Inflammatory macrophage (primary cell): Measurements from ENCODE around the gene EFNA5.

Source experiments
- DNase-seq, 2 donors: peaks; one replicate each; pipeline ENCODE4 v3.0.0-alpha.2; 2020 to 2022

Gene EFNA5

DNA sequence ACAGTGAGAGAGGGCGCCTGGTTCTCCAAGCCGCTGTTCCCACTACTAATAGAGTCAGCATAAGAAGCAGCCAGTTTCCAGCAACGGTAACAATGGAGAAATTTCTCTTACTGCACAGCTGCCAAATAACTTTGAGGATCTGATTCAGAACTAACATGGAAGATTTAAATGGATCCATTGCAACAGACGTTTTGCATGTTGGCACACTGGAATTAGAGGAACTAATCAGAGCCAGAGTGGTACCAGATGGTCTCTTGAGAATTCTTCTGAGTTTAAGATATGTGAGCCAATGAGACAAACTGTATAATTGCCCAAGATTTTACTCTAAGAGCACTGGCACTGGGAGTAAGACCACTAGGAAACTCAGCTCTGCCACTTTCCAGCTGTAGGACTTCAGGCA lies 186.5 kb downstream of the EFNA5 start:
- no peak for DNase-seq

- DNase-seq = no peak
Measured at GRCh38 chr5:107483231-107484024, 187.3 kb downstream of the EFNA5 start.

GRCh38 chr5:107478068-107478641 lies 192.6 kb downstream of the EFNA5 start:
- no peak for DNase-seq

- no peak for DNase-seq
Measured at GRCh38 chr5:107477492-107477891, 193.2 kb downstream of the EFNA5 start.

GRCh38 chr5:107476783-107477182 lies 194.0 kb downstream of the EFNA5 start:
- no peak for DNase-seq

GRCh38 chr5:107474716-107475489 lies 195.8 kb downstream of the EFNA5 start:
- peak; percentile 30 to 45 for DNase-seq

DNA sequence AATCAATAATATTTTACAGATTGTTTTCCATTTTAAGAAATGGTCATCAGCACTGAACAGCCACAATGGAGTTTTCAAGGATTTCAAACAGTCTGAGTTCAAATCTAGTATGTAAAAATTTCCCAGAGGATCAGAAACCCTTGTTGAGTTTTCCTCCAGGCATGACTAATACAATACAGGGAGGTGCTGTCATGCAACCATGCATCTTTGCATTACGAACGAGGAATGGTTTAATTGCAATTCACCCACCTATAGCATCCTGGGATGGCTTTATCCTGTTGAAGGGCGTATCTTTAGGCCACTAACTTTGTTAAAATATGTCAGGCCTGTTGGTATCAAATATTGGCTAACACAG lies 196.4 kb downstream of the EFNA5 start:
- DNase-seq = no peak

DNA sequence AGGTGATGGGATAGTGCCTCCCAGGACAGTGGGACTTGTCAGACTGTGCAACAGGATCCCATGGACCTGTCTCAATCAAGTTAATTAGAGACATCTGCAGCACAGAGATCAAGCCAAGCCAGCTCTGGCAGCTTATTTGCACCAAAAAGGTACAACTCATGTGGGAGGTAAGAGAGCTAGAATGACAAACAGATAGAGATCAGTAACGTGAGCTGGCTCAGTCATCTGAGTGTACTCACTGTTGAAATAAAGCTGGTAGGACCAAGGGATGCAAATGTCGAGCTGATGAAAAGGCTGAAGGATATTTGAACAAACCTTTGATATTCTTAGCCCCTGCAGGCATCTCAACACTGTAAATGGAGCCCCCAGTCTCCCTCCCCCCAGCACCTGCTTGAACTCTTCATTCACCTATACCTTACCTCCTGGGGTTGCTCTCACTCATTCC lies 198.1 kb downstream of the EFNA5 start:
- DNase-seq = no peak

DNA sequence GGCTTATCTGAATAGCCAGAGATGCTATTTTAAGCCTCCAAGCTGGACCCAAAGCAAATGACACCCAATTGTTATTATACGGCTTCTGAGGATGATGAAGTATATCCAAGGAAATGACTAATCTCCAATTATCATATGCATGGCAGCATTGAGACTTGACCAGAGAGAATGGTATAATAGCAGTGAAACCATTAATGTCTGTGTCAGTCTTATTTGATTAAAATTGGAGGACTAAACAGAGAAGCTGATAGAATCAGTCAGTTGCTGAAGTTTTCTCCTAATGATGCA lies 200.5 kb downstream of the EFNA5 start:
- no peak for DNase-seq

- DNase-seq = peak; percentile 50 to 67
Measured at GRCh38 chr5:107469485-107470294, 201.0 kb downstream of the EFNA5 start.

- no peak for DNase-seq
Measured at GRCh38 chr5:107469064-107469463, 201.7 kb downstream of the EFNA5 start.

DNA sequence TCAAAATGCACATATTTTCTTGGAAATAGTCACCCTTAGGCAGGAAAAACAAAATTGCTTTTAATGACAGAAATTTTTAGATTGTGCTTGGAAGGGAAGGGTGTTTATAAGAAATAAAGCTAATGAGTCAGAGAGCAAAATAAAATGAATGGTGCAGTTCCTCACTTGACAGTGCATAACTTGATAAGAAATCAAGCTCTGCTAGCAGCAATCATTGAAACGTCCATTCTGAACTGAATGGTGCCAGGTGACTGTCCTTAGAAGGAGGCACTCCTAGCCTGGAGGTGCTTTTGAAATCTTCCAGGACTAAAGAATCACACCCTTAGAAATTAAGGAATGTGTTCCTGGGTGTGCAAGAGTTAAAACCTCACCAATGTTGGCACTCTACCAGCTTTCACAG lies 202.5 kb downstream of the EFNA5 start:
- DNase-seq = no peak

GRCh38 chr5:107467137-107467932 lies 203.4 kb downstream of the EFNA5 start:
- no peak for DNase-seq

DNA sequence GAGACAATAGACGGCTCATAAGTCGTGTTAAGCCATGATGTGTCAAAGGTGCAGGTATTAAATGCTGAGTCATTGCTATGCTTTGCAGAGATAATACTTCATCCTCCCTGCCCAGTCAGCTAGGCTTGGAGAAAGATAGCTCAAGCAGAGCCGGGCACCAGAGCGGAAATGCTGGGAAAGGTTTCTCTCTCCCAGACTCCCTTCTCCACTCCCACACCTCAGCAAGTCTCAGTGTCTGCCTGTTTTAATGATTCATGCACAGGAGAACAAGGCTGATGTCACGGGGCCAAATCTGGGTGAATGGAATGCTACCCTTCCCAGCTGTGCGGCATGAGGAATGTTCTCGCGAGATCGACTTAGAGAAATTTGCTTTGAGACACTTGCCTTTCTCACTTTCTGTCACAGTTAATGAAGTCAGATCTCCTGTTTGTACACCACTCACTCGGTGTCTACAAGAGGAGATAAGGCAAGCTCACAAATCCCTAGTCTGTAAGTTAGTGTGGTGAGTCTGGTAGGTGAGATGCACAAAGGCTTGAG lies 204.4 kb downstream of the EFNA5 start:
- DNase-seq = no peak

DNA sequence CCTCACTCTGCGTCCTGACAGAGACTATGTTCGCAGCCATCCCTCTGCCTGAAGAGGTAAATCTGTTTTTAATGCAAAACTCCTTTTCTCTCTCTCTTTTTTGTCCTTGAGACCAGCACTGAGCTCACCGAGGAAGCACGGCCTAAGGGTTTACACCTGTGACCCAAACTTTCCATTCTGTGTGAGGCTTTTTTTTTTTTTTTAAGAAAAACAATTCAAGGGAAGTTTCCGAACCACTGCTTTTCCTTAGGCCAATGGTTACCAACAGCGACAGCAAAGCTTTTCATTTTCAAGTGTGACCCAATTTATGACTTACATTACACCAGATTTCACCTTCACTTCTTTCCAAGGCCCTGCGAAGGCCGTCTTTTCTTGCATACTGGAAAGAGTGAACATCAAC lies 205.9 kb downstream of the EFNA5 start:
- DNase-seq = no peak

- DNase-seq = no peak
Measured at GRCh38 chr5:107464416-107464815, 206.3 kb downstream of the EFNA5 start.

DNA sequence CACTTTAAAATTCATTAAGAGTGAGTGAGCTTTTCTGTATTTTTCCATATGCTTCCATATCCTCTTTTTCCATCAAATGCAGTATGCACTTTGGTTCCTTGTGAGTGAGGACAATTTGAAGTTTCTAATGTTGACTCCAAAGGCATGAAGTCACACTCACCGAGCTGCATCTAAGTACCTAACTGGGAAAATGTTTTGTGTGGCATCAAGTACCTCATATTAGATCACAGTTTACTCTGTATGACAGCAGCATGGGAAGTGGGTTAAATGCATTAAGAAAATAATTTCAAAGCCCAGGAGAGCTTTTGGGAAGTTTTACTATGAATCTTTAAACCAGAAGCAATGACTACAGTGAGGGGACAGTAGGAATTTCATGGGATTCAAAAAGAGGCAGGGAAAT lies 207.0 kb downstream of the EFNA5 start:
- DNase-seq = no peak

GRCh38 chr5:107461770-107462169 lies 209.0 kb downstream of the EFNA5 start:
- no peak for DNase-seq

GRCh38 chr5:107460789-107461188 lies 209.9 kb downstream of the EFNA5 start:
- no peak for DNase-seq

- DNase-seq = no peak
Measured at GRCh38 chr5:107459605-107460004, 211.1 kb downstream of the EFNA5 start.

GRCh38 chr5:107458322-107458721 lies 212.4 kb downstream of the EFNA5 start:
- no peak for DNase-seq

DNA sequence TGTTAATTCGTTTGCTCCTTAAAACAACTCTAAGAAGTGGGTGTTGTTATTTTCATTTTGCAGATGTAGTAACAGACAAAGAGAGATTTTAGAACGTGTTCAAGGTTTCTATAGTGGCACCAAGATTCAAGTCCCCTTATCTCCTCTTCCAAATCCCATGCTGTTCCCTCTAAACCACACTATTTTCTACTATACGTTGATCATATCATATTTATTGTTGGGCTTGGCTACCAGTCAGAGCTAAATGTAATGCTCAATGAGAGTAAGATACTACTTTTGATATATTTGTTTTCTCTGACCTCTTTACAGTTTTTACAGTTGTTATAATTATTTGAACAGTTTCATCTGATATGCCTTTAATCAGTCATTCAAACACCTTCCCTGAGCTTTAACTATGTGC lies 212.9 kb downstream of the EFNA5 start:
- DNase-seq = no peak
